ENCODE results near the gene C8G.

Gene C8G

GRCh38 chr9:136995362-136995761 lies 50.3 kb downstream of the C8G start:
- Histone ChIP-seq H3K27me3 (replicated peaks; ENCODE audit: control insufficient read depth, insufficient read depth, low read length) (no peaks in the 10 kb centered on the region; the same call in 1 of the 2 replicates), H3K36me3 (ENCODE audit: control insufficient read depth, insufficient read depth, low read length) (no peaks in the 10 kb centered on the region; the same call in 1 of the 2 replicates), H3K4me3 (replicated peaks; ENCODE audit: low read depth, low read length) (no peak overlapping the region)
- TF ChIP-seq CTCF (IDR thresholded peaks at IDR 0.05; ENCODE audit: insufficient read depth, low read length, poor library complexity, severe bottlenecking) = no peak
- no peak for DNase-seq (ENCODE audit: extremely low read depth, insufficient read length)

DNA sequence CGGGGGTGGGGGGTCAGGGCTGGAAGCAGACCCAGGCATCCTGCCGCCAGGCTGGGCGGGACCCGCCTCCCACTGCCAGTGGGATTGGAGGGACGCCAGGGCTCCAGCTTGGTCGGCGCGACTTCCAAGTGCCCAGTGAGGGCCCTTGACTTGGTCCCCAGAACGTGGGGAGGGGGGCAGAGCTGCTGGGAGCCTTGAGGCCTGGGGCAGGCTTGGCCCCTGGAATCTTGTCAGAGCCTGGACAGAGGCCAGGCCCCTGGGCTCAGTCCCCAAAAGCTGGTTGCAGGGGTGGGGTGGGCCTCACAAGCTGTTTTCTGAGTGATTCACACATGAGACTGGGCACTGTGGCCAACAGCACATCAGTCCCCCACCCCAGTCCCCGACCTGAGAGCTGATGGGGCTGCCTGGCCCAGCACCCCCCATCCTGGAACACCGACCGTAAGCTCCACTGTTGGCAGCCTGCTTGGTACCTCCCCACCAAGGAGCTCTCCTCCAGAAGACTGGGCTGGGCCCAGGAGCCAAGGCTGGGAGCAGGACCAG lies 50.8 kb downstream of the C8G start:
- no peak for TF ChIP-seq CTCF (IDR thresholded peaks at IDR 0.05; ENCODE audit: insufficient read depth, low read length, poor library complexity, severe bottlenecking)
- H3K36me3 ChIP-seq (ENCODE audit: control insufficient read depth, insufficient read depth, low read length) = no peaks in the 10 kb centered on the region; the same call in 1 of the 2 replicates
- no peak overlapping the region for H3K4me3 ChIP-seq (replicated peaks; ENCODE audit: low read depth, low read length)
- no peak for DNase-seq (ENCODE audit: extremely low read depth, insufficient read length)
- no peaks in the 10 kb centered on the region; the same call in 1 of the 2 replicates for H3K27me3 ChIP-seq (replicated peaks; ENCODE audit: control insufficient read depth, insufficient read depth, low read length)
